Trophoblast cell (in vitro differentiated cells and primary cell): Measurements from ENCODE around the gene GPRIN3.
"Not testable (repeated sequence)": the region's sequence is repeated elsewhere in the genome, so short reads cannot be mapped to it uniquely, and the experiment has no call there.

Experiments
- DNase-seq, 2 donors: peaks; one replicate each; pipeline ENCODE4 v3.0.0-alpha.2; 2016
- H2AFZ ChIP-seq: 2 replicates; pipeline ENCODE4 v1.6.1; 2013; ENCODE audit warnings: low read length, moderate library complexity, mild to moderate bottlenecking; ENCODE audit not compliant: insufficient read depth, poor library complexity
- H2AK5ac ChIP-seq: 2 replicates; pipeline ENCODE4 v1.6.1; 2013; ENCODE audit warnings: mild to moderate bottlenecking, low read length
- H2BK120ac ChIP-seq: 2 replicates; pipeline ENCODE4 v1.6.1; 2013; ENCODE audit warnings: low read length, mild to moderate bottlenecking, moderate library complexity; ENCODE audit not compliant: insufficient read depth, poor library complexity
- H2BK12ac ChIP-seq: 2 replicates; pipeline ENCODE4 v1.6.1; 2013; ENCODE audit warnings: mild to moderate bottlenecking, low read length, moderate library complexity
- H2BK5ac ChIP-seq: 2 replicates; pipeline ENCODE4 v1.6.1; 2013; ENCODE audit warnings: low read length, low read depth, moderate library complexity, mild to moderate bottlenecking; ENCODE audit not compliant: poor library complexity
- H3K14ac ChIP-seq: 2 replicates; pipeline ENCODE4 v1.6.1; 2013; ENCODE audit warnings: mild to moderate bottlenecking, low read length
- H3K18ac ChIP-seq: 2 replicates; pipeline ENCODE4 v1.6.1; 2013; ENCODE audit warnings: mild to moderate bottlenecking, low read length
- H3K23ac ChIP-seq: 2 replicates; pipeline ENCODE4 v1.6.1; 2013; ENCODE audit warnings: low read length
- H3K27ac ChIP-seq: 2 replicates; pipeline ENCODE4 v1.5.1; 2013; ENCODE audit warnings: low read depth, mild to moderate bottlenecking, inconsistent platforms, low read length, moderate library complexity
- H3K27me3 ChIP-seq: 2 replicates; pipeline ENCODE4 v1.6.1; 2013; ENCODE audit warnings: inconsistent platforms, mild to moderate bottlenecking, low read length, moderate library complexity; ENCODE audit not compliant: insufficient read depth
- H3K36me3 ChIP-seq, 2 experiments: 1 replicate in 1 of 2; 2 replicates in 1 of 2; pipeline ENCODE4 v1.6.1; 2013; ENCODE audit warnings: low read length in 2 of 2, mild to moderate bottlenecking in 2 of 2, moderate library complexity in 1 of 2; ENCODE audit not compliant: insufficient read depth in 2 of 2, control insufficient read depth in 1 of 2
- H3K4ac ChIP-seq: 2 replicates; pipeline ENCODE4 v1.6.1; 2013; ENCODE audit warnings: low read depth, mild to moderate bottlenecking, low read length, moderate library complexity
- H3K4me1 ChIP-seq, 2 experiments: 1 replicate in 1 of 2; 2 replicates in 1 of 2; pipeline ENCODE4 v1.6.1; 2013; ENCODE audit warnings: low read length in 2 of 2, mild to moderate bottlenecking in 2 of 2, moderate library complexity in 1 of 2; ENCODE audit not compliant: insufficient read depth in 2 of 2, control insufficient read depth in 1 of 2
- H3K4me2 ChIP-seq: 2 replicates; pipeline ENCODE4 v1.6.1; 2013; ENCODE audit warnings: inconsistent platforms, mild to moderate bottlenecking, low read length, moderate library complexity
- H3K4me3 ChIP-seq: 2 replicates; pipeline ENCODE4 v1.5.1; 2013; ENCODE audit warnings: mild to moderate bottlenecking, low read depth, low read length, inconsistent platforms
- H3K79me1 ChIP-seq: one replicate; pipeline ENCODE4 v1.6.1; 2013; ENCODE audit warnings: low read length
- H3K79me2 ChIP-seq: 2 replicates; pipeline ENCODE4 v1.6.1; 2013; ENCODE audit warnings: low read length, mild to moderate bottlenecking; ENCODE audit not compliant: control insufficient read depth, insufficient read depth, poor library complexity
- H3K9ac ChIP-seq: 2 replicates; pipeline ENCODE4 v1.6.1; 2013; ENCODE audit warnings: mild to moderate bottlenecking, low read length
- H3K9me3 ChIP-seq: 2 replicates; pipeline ENCODE4 v1.6.1; 2013; ENCODE audit warnings: low read depth, mild to moderate bottlenecking, control low read depth, inconsistent platforms, low read length; ENCODE audit not compliant: insufficient read depth
- H4K12ac ChIP-seq: 2 replicates; pipeline ENCODE4 v1.6.1; 2013; ENCODE audit warnings: low read depth, mild to moderate bottlenecking, low read length, moderate library complexity
- H4K8ac ChIP-seq: 2 replicates; pipeline ENCODE4 v1.6.1; 2013; ENCODE audit warnings: low read depth, mild to moderate bottlenecking, low read length, moderate library complexity
- H4K91ac ChIP-seq: one replicate; pipeline ENCODE4 v1.6.1; 2013; ENCODE audit warnings: low read depth, mild to moderate bottlenecking, low read length, moderate library complexity
- WGBS: extraction: QIAGEN DNeasy Blood & Tissue Kit; methylation state at CpG from one replicate; pipeline ENCODE4 v1.1.7; 2013; ENCODE audit warnings: missing lambda C conversion rate; ENCODE audit not compliant: insufficient read length, insufficient coverage; ENCODE audit errors: extremely low coverage; 5-methylcytosine and 5-hydroxymethylcytosine counted together

Gene GPRIN3

DNA sequence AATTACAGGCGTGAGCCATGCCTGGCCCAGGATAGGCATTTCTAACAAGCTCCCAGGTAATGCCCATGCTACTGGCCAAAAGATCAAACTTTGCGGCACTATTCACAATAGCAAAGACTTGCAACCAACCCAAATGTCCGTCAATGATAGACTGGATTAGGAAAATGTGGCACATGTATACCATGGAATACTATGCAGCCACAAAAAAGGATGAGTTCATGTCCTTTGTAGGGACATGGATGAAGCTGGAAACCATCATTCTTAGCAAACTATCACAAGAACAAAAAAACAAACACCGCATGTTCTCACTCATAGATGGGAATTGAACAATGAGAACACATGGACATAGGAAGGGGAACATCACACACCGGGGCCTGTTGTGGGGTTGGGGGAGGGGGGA, 1.6 kb upstream of the GPRIN3 start:
- not testable (repeated sequence) for H4K12ac ChIP-seq, H3K27me3 ChIP-seq, H2BK120ac ChIP-seq, H3K9me3 ChIP-seq, H3K27ac ChIP-seq, H2BK12ac ChIP-seq, DNase-seq, H2AFZ ChIP-seq, H3K23ac ChIP-seq, H3K4me2 ChIP-seq, H3K36me3 ChIP-seq, H3K9ac ChIP-seq, H3K4ac ChIP-seq, H3K18ac ChIP-seq, H4K8ac ChIP-seq, H3K79me1 ChIP-seq, H3K14ac ChIP-seq, H2BK5ac ChIP-seq, H2AK5ac ChIP-seq, H3K4me1 ChIP-seq, H4K91ac ChIP-seq, H3K79me2 ChIP-seq, H3K4me3 ChIP-seq
- WGBS, result no CpG with 5 or more reads among the region's 5 CpGs

GRCh38 chr4:89308161-89308500, 531 bp upstream of the GPRIN3 start:
- no peak overlapping the region for H3K23ac ChIP-seq
- no peaks in the 10 kb centered on the region for H3K36me3 ChIP-seq
- H4K12ac ChIP-seq, result no peak overlapping the region
- no peak overlapping the region for H3K4ac ChIP-seq
- H3K14ac ChIP-seq, result no peak overlapping the region
- DNase-seq, result no peak
- peaks cover 8% of the 10 kb centered on the region for H3K27me3 ChIP-seq
- H3K18ac ChIP-seq, result no peak overlapping the region
- H4K91ac ChIP-seq, result no peak overlapping the region
- no peak overlapping the region for H4K8ac ChIP-seq
- no peak overlapping the region for H2AK5ac ChIP-seq
- H3K27ac ChIP-seq, result no peak overlapping the region
- H3K4me2 ChIP-seq, result peak overlapping the region; percentile 95
- H2BK120ac ChIP-seq, result no peak overlapping the region
- no peak overlapping the region for H3K9ac ChIP-seq
- peak overlapping the region; percentile 45 for H2AFZ ChIP-seq
- H3K4me3 ChIP-seq, result peak overlapping the region; percentile 82
- H3K79me2 ChIP-seq, result no peaks in the 10 kb centered on the region
- no peaks in the 10 kb centered on the region for H3K9me3 ChIP-seq
- peaks cover 0 to 8% of the 10 kb centered on the region in 2 experiments for H3K4me1 ChIP-seq
- no peak overlapping the region for H2BK5ac ChIP-seq
- no peak overlapping the region for H2BK12ac ChIP-seq
- no peaks in the 10 kb centered on the region for H3K79me1 ChIP-seq
- WGBS, result no CpG with 5 or more reads among the region's 6 CpGs

- no CpG with 5 or more reads among the region's 6 CpGs for WGBS
- Histone ChIP-seq H2BK120ac (no peak overlapping the region), H3K27ac (no peak overlapping the region)
These were observed 488 bp downstream of the GPRIN3 start for GRCh38 chr4:89307178-89307445.

DNA sequence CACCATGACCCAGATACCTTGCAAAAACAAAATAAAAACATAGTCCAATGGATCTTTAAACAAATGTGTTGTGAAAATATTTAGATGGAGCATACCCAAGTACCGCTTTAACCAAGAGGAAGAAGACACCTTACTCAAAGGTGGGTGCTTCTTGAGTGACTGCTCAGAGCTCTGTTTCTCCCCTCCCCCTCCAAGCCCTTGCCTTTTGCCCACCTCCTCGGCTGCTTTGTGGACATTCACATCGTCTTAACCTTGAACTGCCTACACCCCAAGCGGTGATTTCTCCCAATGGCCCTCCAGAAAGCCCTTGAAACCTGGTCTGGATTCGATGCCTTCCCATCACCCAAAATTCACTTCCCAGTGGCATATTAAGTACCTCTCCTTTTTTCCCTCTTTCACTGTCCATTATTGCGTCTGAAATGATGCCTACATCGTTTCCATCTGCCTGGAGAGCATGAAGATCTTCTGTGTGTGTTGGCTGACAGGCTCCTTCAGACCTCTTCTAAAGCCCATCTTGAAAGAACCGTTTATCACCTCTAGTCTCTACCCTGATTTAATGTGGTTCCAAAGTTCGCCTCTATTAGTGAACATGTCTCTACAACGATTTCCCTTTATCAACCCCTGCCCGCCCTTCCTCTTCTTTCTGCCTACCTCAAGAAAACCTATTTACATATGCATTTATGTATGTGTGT, 968 bp downstream of the GPRIN3 start:
- Histone ChIP-seq H2AK5ac (no peak overlapping the region), H3K9me3 (no peaks in the 10 kb centered on the region), H2BK120ac (no peak overlapping the region), H3K4me2 (no peak overlapping the region), H3K18ac (no peak overlapping the region), H3K79me1 (no peaks in the 10 kb centered on the region), H3K79me2 (no peaks in the 10 kb centered on the region), H3K27me3 (peaks cover 8% of the 10 kb centered on the region), H3K23ac (no peak overlapping the region), H4K8ac (no peak overlapping the region), H4K12ac (no peak overlapping the region), H3K14ac (no peak overlapping the region), H4K91ac (no peak overlapping the region), H3K36me3 (no peaks in the 10 kb centered on the region), H3K27ac (no peak overlapping the region), H2BK12ac (no peak overlapping the region), H2AFZ (no peak overlapping the region), H3K9ac (no peak overlapping the region), H3K4ac (no peak overlapping the region), H3K4me3 (no peak overlapping the region), H3K4me1 (peaks cover 0 to 8% of the 10 kb centered on the region in 2 experiments), H2BK5ac (no peak overlapping the region)
- DNase-seq, result no peak
- no CpG with 5 or more reads among the region's 11 CpGs for WGBS

More at GRCh38 chr4:89307178-89307445, 488 bp downstream of the GPRIN3 start:
- Histone ChIP-seq H2AK5ac (no peak overlapping the region), H4K91ac (no peak overlapping the region), H2AFZ (no peak overlapping the region), H4K12ac (no peak overlapping the region), H3K79me1 (no peaks in the 10 kb centered on the region), H3K18ac (no peak overlapping the region), H3K9ac (no peak overlapping the region), H2BK5ac (no peak overlapping the region), H3K14ac (no peak overlapping the region), H3K9me3 (no peaks in the 10 kb centered on the region), H3K4ac (no peak overlapping the region), H3K79me2 (no peaks in the 10 kb centered on the region), H2BK12ac (no peak overlapping the region), H3K36me3 (no peaks in the 10 kb centered on the region), H3K4me3 (peak overlapping the region; percentile 82), H3K4me1 (peaks cover 0 to 8% of the 10 kb centered on the region in 2 experiments), H3K4me2 (peak overlapping the region; percentile 95), H4K8ac (no peak overlapping the region), H3K27me3 (peaks cover 8% of the 10 kb centered on the region), H3K23ac (no peak overlapping the region)
- DNase-seq, result no peak
